GM19025 (cell line): ENCODE measurements around the gene MPRIP.

Source experiments
- ATAC-seq: cut with Tn5 transposase; IDR thresholded peaks from one replicate; pipeline ENCODE4 v1.9.1; 2021; ENCODE audit warnings: mild to moderate bottlenecking, low read depth, moderate library complexity; ENCODE audit not compliant: unreplicated experiment

Gene MPRIP

GRCh38 chr17:17048106-17048505, 5.8 kb downstream of the MPRIP start:
- ATAC-seq: no peak

- no peak for ATAC-seq
These were observed 8.4 kb downstream of the MPRIP start for GRCh38 chr17:17050346-17051345.

GRCh38 chr17:17051380-17051779, 9.1 kb downstream of the MPRIP start:
- no peak for ATAC-seq

GRCh38 chr17:17051791-17052461, 9.7 kb downstream of the MPRIP start:
- ATAC-seq: no peak

- ATAC-seq: no peak
These were observed 10.4 kb downstream of the MPRIP start for GRCh38 chr17:17052462-17053221.

GRCh38 chr17:17053446-17054379, 11.5 kb downstream of the MPRIP start:
- ATAC-seq: no peak

GRCh38 chr17:17054636-17055035, 12.4 kb downstream of the MPRIP start:
- ATAC-seq: no peak

DNA sequence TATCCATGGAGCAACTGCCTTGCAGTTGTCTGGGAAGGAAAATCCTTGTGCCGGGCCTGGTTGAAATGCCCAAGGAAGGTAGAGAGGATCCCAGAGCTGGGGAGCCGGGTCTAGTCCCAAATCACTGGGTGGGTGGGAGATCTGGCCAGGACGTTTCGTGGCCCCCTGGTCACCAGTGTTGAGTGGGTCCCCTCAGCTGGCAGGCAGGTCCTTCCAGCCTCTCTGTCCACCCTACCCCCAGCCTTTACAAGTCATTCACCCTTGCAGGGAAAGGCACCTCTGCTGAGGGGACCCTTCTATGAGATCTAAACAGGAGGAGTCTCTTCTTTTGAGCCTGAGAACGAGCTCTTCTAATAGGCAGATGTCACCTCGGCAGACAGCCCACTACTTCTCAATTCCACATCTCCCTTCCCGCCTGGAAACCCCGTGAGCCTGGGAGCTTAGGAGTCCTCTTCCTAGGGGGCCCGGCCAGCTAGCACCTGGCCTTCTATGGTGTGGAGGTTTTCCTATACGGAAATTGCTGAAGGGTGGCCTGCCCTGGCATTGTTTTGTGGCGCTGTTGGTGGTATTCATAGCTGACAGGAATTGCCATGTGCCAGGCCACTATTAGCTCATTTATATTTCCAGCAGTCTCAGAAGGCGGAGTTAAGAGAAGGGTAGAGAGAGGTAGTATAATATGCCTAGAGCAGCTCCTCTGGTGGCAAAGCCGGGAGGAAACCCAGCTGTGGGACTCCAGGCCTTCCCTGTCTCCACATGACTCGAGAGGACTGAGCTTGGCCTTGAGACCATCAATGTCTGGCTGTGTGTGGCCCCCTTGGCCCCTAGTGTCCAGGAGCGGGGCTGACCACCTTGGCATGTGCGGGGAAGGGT, 13.3 kb downstream of the MPRIP start:
- no peak for ATAC-seq

DNA sequence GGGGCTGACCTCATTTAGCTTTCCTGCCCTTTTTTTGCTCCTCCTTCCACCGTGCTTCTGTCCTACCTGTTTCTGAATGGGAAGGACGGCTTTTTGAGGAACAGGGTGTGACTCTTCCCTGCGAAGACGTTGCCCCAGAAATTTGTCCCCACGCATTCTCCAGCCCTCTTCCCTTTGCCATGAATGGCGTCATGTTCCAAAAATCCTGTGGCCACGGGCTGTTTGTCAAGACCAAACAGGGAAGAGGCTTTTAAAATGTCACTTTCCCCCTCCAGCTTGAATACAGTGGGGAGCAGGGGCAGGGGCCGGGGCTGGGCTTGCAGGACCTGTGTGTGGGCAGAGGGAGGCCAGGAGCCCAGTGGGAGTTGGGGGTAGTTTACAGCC, 13.9 kb downstream of the MPRIP start:
- no peak for ATAC-seq

DNA sequence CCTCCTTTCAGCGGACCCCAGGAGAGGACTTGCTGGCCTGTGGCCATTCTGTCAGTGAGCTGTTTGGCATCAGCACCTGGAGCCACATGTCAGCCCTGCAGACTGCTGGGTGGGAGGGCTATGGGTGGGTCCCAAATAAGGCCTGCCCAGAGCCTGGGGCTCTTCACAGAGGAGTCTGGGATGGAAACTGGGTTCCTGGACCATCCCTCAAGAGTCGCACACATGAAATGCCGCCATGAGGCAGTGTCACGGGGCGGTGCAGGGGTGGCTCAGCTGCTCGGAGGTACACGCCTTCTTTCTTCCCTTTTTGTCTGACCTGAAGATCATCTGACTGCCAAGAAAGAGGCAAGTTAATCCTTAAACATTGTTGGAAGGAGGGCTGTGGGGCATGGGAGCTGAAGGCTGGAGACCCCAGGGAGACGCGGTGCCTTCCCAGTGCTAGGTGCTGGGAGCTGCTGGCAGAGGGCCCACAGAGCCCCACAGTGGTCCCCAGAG, 14.8 kb downstream of the MPRIP start:
- no peak for ATAC-seq

DNA sequence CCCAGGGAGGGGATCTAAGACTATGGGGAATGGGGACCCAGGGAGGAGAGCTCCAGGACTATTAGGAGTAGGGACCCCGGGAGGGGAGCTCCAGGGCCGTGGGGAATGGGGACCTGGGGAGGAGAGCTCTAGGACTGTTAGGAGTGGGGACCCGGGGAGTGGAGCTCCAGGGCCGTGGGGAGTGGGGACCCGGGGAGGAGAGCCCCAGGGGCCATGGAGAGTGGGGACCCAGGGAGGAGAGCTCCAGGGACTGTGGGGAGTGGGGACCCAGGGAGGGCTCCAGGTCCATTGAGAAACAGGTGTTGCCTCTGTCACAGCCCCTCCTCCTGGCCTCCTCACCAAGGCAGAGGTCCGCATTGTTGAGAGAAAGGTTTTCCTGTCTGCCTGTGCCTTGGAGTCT, 16.0 kb downstream of the MPRIP start:
- ATAC-seq: no peak

DNA sequence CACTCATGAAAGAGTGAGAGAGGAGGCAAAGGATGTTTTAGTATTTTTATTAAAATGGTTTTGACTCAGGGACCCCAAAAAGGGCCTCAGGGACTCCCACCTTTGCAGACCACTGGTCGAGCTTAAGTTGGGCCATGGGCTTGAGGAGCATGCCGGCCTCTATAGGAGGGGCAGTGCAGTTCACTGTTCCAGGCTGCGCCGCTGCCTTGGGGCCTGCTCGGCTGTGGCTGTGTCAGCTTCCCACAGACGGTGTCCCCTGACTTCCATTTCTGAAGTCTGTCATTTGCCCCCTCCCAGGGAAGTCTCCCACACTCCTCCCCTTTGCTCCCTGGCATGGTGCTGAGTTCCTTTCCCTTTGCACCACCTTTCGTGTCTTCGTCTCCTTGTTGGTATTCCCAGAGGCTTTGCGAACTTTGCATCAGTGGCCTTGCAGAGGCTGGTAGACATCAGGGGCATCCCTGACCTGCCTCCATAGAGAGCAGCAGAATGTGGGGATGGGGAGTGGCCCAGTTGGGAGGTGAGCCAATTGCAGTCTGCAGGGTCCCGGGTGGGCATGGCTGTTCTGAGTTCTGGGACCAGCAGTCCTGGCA, 17.1 kb downstream of the MPRIP start:
- ATAC-seq: no peak

DNA sequence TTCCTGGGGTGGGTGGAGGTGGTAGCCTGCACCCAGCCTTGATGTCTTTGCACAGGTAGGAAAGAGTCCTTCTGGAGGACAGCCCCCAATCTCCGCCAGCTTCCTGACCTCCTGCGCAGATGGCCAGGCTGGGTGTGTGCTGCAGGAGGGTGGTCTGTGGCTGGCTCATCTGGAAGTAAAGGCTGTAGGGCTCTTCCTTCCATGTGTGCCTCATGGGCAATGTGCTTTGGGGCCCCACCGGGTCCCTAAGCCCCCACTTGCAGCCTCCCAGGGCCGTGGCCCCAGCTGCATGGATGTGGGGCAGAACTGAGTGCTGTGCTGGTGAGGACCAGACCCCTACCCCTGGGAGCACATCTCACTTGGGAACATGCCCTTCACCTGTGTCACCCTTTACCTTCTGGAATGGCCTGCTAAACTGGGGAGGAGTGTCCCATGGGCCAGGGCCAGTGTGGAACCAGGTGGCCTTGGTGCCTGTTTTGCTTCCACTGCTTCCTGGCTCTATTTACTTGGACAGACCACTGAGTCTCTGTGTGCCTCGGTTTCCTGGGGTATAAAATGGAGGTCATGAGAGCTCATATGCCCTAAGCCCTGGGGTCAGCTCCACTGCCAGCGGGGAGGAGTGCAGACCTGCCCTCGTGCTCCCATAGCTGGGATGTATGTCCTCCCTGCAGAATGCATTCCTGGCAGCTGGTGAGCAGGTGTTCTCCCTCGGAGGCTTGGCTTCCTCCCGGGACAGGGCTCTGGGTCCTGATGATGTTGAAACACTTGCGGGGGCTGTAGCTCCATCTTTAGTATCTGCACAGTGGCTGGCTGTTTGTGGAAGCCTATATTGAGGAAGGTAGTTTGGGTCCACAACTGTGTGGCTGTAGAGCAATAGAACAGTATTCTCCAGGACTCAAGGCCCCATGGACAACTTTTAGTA, 18.0 kb downstream of the MPRIP start:
- ATAC-seq: no peak

DNA sequence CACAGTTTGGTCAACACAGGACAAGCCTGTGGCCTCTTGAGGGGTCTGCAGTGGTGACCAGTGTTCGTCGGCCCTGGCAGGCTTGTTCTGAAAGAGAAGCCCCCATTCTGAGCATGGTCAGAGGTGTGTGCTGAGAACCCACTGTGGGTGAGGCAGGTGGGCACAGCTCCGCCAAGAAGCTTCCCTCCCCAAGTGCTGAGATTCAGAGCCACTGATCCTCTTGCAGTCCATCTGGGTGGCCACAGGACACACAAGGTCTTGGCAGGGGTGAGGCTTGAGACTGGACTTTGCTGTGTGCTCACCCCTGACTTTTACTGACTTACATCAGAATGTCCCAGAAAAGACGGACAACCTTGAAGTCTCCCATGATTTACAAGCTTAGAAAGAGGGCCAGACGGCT, 18.7 kb downstream of the MPRIP start:
- ATAC-seq: no peak

GRCh38 chr17:17061516-17061915, 19.3 kb downstream of the MPRIP start:
- ATAC-seq: no peak

GRCh38 chr17:17062356-17062755, 20.1 kb downstream of the MPRIP start:
- ATAC-seq: no peak

GRCh38 chr17:17062866-17063265, 20.6 kb downstream of the MPRIP start:
- ATAC-seq: no peak
